SK-N-SH treated with all-trans-retinoic acid at 6 μM for 48 hours (cell line): ENCODE data around the gene PPM1D.

Experiments
- ATAC-seq: fragments of 200-7000 bp; cut with Tn5 transposase; 3 replicates; pipeline ENCODE4 v1.9.1; 2020; ENCODE audit warnings: mild to moderate bottlenecking, moderate library complexity
- ARNTL ChIP-seq: fragments of 450-650 bp; formaldehyde crosslinking; IDR thresholded peaks from 2 replicates; pipeline ENCODE4 v1.5.0; 2020; ENCODE audit warnings: low read depth, mild to moderate bottlenecking, moderate library complexity, borderline replicate concordance
- CREB5 ChIP-seq: fragments of 250-450 bp; sonication (Bioruptor Pico); IDR thresholded peaks from 2 replicates; pipeline ENCODE4 v1.5.1; 2020; ENCODE audit warnings: low read depth, mild to moderate bottlenecking, moderate library complexity
- CSDC2 ChIP-seq: fragments of 250-450 bp; sonication (Bioruptor Pico); IDR thresholded peaks from 2 replicates; pipeline ENCODE4 v1.5.0; 2020; ENCODE audit warnings: mild to moderate bottlenecking, moderate library complexity
- CSRNP3 ChIP-seq: fragments of 250-450 bp; sonication (Bioruptor Pico); IDR thresholded peaks from 2 replicates; pipeline ENCODE4 v1.5.1; 2021; ENCODE audit warnings: mild to moderate bottlenecking, moderate library complexity
- GLIS3 ChIP-seq: fragments of 250-450 bp; sonication (Bioruptor Pico); IDR thresholded peaks from 2 replicates; pipeline ENCODE4 v1.5.0; 2020; ENCODE audit warnings: mild to moderate bottlenecking, moderate library complexity
- ISL1 ChIP-seq: fragments of 250-450 bp; sonication (Bioruptor Pico); IDR thresholded peaks from 2 replicates; pipeline ENCODE4 v2.1.2; 2022; ENCODE audit warnings: mild to moderate bottlenecking, moderate library complexity
- OSR1 ChIP-seq: fragments of 250-450 bp; sonication (Bioruptor Pico); IDR thresholded peaks from 2 replicates; pipeline ENCODE4 v1.8.0; 2022; ENCODE audit warnings: moderate library complexity, mild to moderate bottlenecking, inconsistent platforms
- PATZ1 ChIP-seq: fragments of 250-450 bp; sonication (Bioruptor Pico); IDR thresholded peaks from 2 replicates; pipeline ENCODE4 v1.8.0; 2020; ENCODE audit warnings: mild to moderate bottlenecking, moderate library complexity, borderline replicate concordance
- POU6F1 ChIP-seq: fragments of 250-450 bp; sonication (Bioruptor Pico); IDR thresholded peaks from 2 replicates; pipeline ENCODE4 v1.8.0; 2021; ENCODE audit warnings: low read depth, mild to moderate bottlenecking, moderate library complexity, borderline replicate concordance
- PPARA ChIP-seq: fragments of 250-450 bp; sonication (Bioruptor Pico); IDR thresholded peaks from 2 replicates; pipeline ENCODE4 v1.5.0; 2020; ENCODE audit warnings: mild to moderate bottlenecking, borderline replicate concordance
- RARB ChIP-seq: fragments of 250-450 bp; sonication (Bioruptor Pico); IDR thresholded peaks from 2 replicates; pipeline ENCODE4 v1.8.0; 2021; ENCODE audit warnings: mild to moderate bottlenecking, moderate library complexity
- TCF4 ChIP-seq: fragments of 250-450 bp; sonication (Bioruptor Pico); IDR thresholded peaks from 2 replicates; pipeline ENCODE4 v1.8.0; 2021; ENCODE audit warnings: mild to moderate bottlenecking, moderate library complexity, borderline replicate concordance
- TOX ChIP-seq: fragments of 250-450 bp; sonication (Bioruptor Pico); IDR thresholded peaks from 2 replicates; pipeline ENCODE4 v1.8.0; 2021; ENCODE audit warnings: mild to moderate bottlenecking, moderate library complexity, borderline replicate concordance
- ZC3H10 ChIP-seq: fragments of 250-450 bp; sonication (Bioruptor Pico); IDR thresholded peaks from 2 replicates; pipeline ENCODE4 v1.5.1; 2021; ENCODE audit warnings: mild to moderate bottlenecking, moderate library complexity
- ZFP30 ChIP-seq: fragments of 450-650 bp; formaldehyde crosslinking; IDR thresholded peaks from 2 replicates; pipeline ENCODE4 v1.5.0; 2022; ENCODE audit warnings: mild to moderate bottlenecking, moderate library complexity
- ZNF565 ChIP-seq: fragments of 450-650 bp; formaldehyde crosslinking; conservative IDR thresholded peaks from 2 replicates; pipeline ENCODE4 v1.5.0; 2020; ENCODE audit warnings: low read depth, mild to moderate bottlenecking, moderate library complexity
- ZNF70 ChIP-seq: fragments of 450-650 bp; formaldehyde crosslinking; IDR thresholded peaks from 2 replicates; pipeline ENCODE4 v1.5.0; 2020; ENCODE audit warnings: mild to moderate bottlenecking, moderate library complexity

Gene PPM1D

GRCh38 chr17:60677308-60678117, 77.5 kb downstream of the PPM1D start, which contains the start of gene BCAS3:
Gene BCAS3 (plus strand): TSS chr17:60677851.
- TF ChIP-seq GLIS3 (CRISPR knock-in tag) (0 out of 2 replicates have a peak, but pooled peaks have one; percentile 8), TCF4 (no peak), ZNF565 (CRISPR knock-in tag) (no peak), POU6F1 (no peak), CSRNP3 (CRISPR knock-in tag) (no peak)
- ATAC-seq: peak; percentile 98

- TF ChIP-seq ZC3H10 (CRISPR knock-in tag) (no peak), CSDC2 (no peak), CSRNP3 (CRISPR knock-in tag) (no peak), PATZ1 (CRISPR knock-in tag) (no peak), ZFP30 (no peak), PPARA (no peak), POU6F1 (no peak)
- no peak for ATAC-seq
Measured at GRCh38 chr17:60678118-60678444, 78.1 kb downstream of the PPM1D start.

- TF ChIP-seq ZNF70 (no peak), ISL1 (CRISPR knock-in tag) (no peak), ZC3H10 (CRISPR knock-in tag) (no peak), TOX (CRISPR knock-in tag) (no peak), CREB5 (CRISPR knock-in tag) (no peak), OSR1 (CRISPR knock-in tag) (no peak), CSRNP3 (CRISPR knock-in tag) (no peak), ARNTL (CRISPR knock-in tag) (no peak), RARB (CRISPR knock-in tag) (no peak)
- ATAC-seq: no peak
Measured at GRCh38 chr17:60679287-60679686, 79.3 kb downstream of the PPM1D start.
